Astrocyte (in vitro differentiated cells and primary cell): ENCODE results near the gene ZG16B.

Experiments used
- EZH2 ChIP-seq: IDR thresholded peaks from 2 replicates; pipeline ENCODE4 v1.6.1; 2012; ENCODE audit warnings: mild to moderate bottlenecking, low read length, inconsistent platforms; ENCODE audit not compliant: insufficient read depth
- TF ChIP-seq, protein P1 (sequence below): IDR thresholded peaks from 2 replicates; pipeline ENCODE4 v1.5.1; 2011; ENCODE audit warnings: low read depth, mild to moderate bottlenecking, inconsistent platforms, low read length, moderate library complexity; ENCODE audit not compliant: insufficient read depth

DNA sequence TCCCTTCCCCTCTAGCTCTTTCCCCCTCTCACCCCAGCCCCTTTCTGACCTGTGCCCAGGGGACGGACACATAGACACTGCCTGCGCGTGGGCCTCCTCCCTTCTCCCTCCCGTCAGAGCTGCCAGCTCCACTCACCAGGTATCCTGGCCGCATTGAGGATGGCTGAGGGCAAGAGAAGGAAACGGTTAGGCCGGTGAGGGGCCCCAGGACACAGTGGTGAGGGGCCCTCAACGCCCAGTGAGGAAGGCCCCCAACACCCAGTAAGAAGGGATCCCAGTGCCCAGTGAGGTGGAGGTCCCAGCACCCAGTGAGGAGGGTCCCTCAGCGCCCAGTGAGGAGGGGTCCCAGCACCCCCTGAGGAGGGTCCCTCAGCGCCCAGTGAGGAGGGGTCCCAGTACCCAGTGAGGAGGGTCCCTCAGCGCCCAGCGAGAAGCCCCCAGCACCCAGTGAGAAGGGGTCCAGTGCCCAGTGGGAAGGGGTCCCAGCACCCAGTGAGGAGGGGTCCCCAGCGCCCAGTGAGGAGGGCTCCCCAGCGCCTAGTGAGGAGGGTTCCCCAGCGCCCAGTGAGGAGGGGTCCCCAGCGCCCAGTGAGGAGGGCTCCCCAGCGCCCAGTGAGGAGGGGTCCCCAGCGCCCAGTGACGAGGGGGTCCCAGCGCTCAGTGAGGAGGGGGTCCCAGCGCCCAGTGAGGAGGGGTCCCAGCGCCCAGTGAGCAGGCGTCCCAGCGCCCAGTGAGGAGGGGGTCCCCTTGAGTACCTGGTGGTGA, 26.8 kb downstream of the ZG16B start:
- no peak for TF ChIP-seq EZH2
- TF ChIP-seq, protein P1, sequence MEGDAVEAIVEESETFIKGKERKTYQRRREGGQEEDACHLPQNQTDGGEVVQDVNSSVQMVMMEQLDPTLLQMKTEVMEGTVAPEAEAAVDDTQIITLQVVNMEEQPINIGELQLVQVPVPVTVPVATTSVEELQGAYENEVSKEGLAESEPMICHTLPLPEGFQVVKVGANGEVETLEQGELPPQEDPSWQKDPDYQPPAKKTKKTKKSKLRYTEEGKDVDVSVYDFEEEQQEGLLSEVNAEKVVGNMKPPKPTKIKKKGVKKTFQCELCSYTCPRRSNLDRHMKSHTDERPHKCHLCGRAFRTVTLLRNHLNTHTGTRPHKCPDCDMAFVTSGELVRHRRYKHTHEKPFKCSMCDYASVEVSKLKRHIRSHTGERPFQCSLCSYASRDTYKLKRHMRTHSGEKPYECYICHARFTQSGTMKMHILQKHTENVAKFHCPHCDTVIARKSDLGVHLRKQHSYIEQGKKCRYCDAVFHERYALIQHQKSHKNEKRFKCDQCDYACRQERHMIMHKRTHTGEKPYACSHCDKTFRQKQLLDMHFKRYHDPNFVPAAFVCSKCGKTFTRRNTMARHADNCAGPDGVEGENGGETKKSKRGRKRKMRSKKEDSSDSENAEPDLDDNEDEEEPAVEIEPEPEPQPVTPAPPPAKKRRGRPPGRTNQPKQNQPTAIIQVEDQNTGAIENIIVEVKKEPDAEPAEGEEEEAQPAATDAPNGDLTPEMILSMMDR = no peak
